ENCODE data around the gene CFAP90. TPM values are rescaled to one million over a fixed set of nuclear protein-coding genes. Genes with fewer than 3 reads are reported as not detected.

CFAP90 gene
- total RNA-seq, 4 donors from 2014 or later = not detected

DNA sequence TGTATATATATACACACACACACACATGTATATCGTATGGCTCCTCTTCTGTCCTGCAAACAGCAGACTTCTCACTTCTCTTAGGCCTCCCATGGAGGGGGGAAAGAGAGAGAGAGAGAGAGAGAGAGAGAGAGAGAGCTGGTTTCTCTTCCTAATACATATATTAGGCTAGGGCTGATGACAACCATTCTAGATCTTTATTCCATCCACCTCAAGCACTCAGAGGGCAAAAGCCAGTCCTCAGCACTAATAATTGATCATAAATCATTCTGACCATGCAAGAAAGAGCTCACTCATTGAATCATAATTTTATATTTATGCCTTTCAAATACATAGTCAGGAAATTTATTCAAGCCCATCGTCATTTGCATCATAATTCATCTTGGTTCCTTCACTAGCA lies 47.0 kb downstream of the CFAP90 start:
- H3K27ac ChIP-seq = no peak overlapping the region
- no peaks in the 10 kb centered on the region for H3K27me3 ChIP-seq
- no peaks in the 10 kb centered on the region for H3K4me1 ChIP-seq
- no peak overlapping the region for H3K4me3 ChIP-seq
- H3K36me3 ChIP-seq = no peaks in the 10 kb centered on the region
- TF ChIP-seq, protein P1, sequence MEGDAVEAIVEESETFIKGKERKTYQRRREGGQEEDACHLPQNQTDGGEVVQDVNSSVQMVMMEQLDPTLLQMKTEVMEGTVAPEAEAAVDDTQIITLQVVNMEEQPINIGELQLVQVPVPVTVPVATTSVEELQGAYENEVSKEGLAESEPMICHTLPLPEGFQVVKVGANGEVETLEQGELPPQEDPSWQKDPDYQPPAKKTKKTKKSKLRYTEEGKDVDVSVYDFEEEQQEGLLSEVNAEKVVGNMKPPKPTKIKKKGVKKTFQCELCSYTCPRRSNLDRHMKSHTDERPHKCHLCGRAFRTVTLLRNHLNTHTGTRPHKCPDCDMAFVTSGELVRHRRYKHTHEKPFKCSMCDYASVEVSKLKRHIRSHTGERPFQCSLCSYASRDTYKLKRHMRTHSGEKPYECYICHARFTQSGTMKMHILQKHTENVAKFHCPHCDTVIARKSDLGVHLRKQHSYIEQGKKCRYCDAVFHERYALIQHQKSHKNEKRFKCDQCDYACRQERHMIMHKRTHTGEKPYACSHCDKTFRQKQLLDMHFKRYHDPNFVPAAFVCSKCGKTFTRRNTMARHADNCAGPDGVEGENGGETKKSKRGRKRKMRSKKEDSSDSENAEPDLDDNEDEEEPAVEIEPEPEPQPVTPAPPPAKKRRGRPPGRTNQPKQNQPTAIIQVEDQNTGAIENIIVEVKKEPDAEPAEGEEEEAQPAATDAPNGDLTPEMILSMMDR (IDR thresholded peaks at IDR 0.05) = no peak
- TF ChIP-seq POLR2A (IDR thresholded peaks at IDR 0.05) = no peak
- DNase-seq = no peak
- no peaks in the 10 kb centered on the region for H3K9me3 ChIP-seq

DNA sequence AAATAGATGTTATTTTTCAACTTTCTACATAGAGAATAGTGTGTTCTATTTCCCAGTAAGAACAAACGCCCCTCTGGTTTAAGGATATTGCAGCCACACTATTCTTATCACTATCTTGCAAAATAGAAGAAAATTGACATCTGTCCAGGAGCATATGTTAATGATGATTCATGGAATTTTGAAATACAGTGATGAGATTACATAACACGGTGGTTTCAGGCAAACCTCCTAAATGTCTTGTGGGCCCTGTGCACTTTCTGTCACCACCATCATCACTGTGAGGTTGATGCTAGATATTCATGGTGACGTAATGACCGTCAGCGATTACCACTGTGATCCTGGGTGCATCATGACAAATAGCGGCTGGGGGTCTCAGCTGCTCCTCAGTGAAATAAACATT lies 48.1 kb downstream of the CFAP90 start:
- H3K36me3 ChIP-seq = no peaks in the 10 kb centered on the region

DNA sequence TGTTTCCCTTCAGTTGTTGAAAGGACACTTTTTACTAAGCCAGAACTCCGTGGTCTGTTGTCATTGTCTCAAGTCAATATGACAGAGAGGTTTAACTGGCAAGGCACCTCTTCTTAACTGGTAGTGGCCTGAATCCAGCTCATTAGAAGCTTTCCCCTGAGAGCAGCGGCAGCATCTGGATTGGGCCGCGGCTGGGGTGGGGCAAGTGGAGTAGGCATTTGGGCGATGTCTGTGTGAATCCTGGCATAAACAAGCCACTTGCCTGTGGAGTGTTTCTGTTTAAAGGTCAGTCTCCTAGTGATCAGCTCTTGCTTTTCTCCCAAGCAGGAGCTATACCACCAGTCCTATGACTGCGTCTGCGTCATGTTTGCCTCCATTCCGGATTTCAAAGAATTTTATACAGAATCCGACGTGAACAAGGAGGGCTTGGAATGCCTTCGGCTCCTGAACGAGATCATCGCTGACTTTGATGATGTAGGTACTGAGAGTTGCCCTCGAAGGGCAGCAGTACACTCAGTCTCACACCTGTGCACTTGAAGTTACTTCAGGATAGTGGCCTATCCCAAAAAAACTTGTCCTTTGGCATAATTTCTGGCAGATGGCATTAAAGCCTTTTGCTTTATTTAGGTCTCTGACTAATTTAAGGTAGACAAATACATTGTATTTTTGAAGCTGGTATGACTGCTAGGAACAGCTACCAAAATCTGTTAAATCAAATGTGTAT lies 48.9 kb downstream of the CFAP90 start:
- no peaks in the 10 kb centered on the region for H3K4me1 ChIP-seq
- DNase-seq = no peak
- TF ChIP-seq, protein P1 (IDR thresholded peaks at IDR 0.05) = no peak
- TF ChIP-seq POLR2A (IDR thresholded peaks at IDR 0.05) = no peak
- no peaks in the 10 kb centered on the region for H3K27me3 ChIP-seq
- no peak overlapping the region for H3K4me3 ChIP-seq
- no peak overlapping the region for H3K27ac ChIP-seq
- no peaks in the 10 kb centered on the region for H3K9me3 ChIP-seq
- no peaks in the 10 kb centered on the region for H3K36me3 ChIP-seq

More for the DNA sequence above, 48.1 kb downstream of the CFAP90 start:
- DNase-seq = no peak
- no peak for TF ChIP-seq POLR2A (IDR thresholded peaks at IDR 0.05)
- TF ChIP-seq, protein P1 (IDR thresholded peaks at IDR 0.05) = no peak
- Histone ChIP-seq H3K9me3 (no peaks in the 10 kb centered on the region), H3K27me3 (no peaks in the 10 kb centered on the region), H3K4me3 (no peak overlapping the region), H3K27ac (no peak overlapping the region), H3K4me1 (no peaks in the 10 kb centered on the region)

DNA sequence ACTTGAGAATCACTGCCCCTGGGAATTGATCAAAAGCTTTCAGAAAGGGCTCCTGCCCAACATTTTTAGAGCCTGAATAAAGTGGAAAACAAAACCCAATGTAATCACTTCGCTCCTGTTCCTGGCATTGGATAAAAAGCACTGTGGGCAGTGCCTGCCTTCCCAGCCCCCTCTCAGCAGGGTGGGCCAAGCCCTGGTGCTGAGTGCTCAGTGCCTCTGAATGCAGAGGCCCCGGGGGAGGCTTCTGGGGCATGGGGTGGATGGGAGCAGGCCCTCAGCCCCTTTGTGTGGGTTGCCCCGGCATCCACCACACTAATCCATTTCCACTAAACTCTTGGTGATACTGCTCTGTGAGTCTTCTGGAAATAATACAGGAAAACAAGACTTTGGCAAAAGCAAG lies 55.6 kb downstream of the CFAP90 start:
- TF ChIP-seq, protein P1 (IDR thresholded peaks at IDR 0.05) = no peak
- TF ChIP-seq POLR2A (IDR thresholded peaks at IDR 0.05) = no peak
- Histone ChIP-seq H3K9me3 (no peaks in the 10 kb centered on the region), H3K27me3 (no peaks in the 10 kb centered on the region), H3K4me1 (no peaks in the 10 kb centered on the region), H3K27ac (no peak overlapping the region), H3K4me3 (no peak overlapping the region), H3K36me3 (no peaks in the 10 kb centered on the region)
- DNase-seq = no peak

- TF ChIP-seq, protein P1 (IDR thresholded peaks at IDR 0.05) = no peak
- TF ChIP-seq POLR2A (IDR thresholded peaks at IDR 0.05) = no peak
- no peaks in the 10 kb centered on the region for H3K27me3 ChIP-seq
- DNase-seq = no peak
- H3K4me3 ChIP-seq = no peak overlapping the region
- no peaks in the 10 kb centered on the region for H3K36me3 ChIP-seq
- no peaks in the 10 kb centered on the region for H3K4me1 ChIP-seq
- H3K9me3 ChIP-seq = no peaks in the 10 kb centered on the region
- H3K27ac ChIP-seq = no peak overlapping the region
Measured at GRCh38 chr5:7794823-7795222, 56.1 kb downstream of the CFAP90 start.

All from Peyer's patch (tissue), 4 donors.